Measurements from ENCODE around the gene SLC7A9. TPM values are rescaled to one million over a fixed set of nuclear protein-coding genes. Genes with fewer than 3 reads are reported as not detected.
A peak's percentile ranks its signal among the peaks of the same experiment; 100 is the strongest.

Gene SLC7A9
- polyA plus RNA-seq, 1 donor: 60.9 TPM

- Histone ChIP-seq H3K27ac (ENCODE audit: low read length) (no peak overlapping the region), H3K36me3 (ENCODE audit: control insufficient read depth, insufficient read depth, low read length) (peaks cover 14% of the 10 kb centered on the region), H3K4me3 (ENCODE audit: low read length) (no peak overlapping the region), H3K9me3 (ENCODE audit: control insufficient read depth, low read depth, low read length) (no peaks in the 10 kb centered on the region), H3K27me3 (ENCODE audit: control insufficient read depth, insufficient read depth, low read length) (no peaks in the 10 kb centered on the region), H3K4me1 (ENCODE audit: control insufficient read depth, insufficient read depth, low read length) (no peaks in the 10 kb centered on the region)
- DNase-seq: no peak
- no CpG with 5 or more reads among the region's 7 CpGs for WGBS (ENCODE audit: insufficient coverage, low lambda C conversion rate)
Measured at GRCh38 chr19:32908641-32909190, 39.1 kb upstream of the SLC7A9 start.

- H3K4me1 ChIP-seq (ENCODE audit: control insufficient read depth, insufficient read depth, low read length): peaks cover 5% of the 10 kb centered on the region
- H3K27ac ChIP-seq (ENCODE audit: low read length): peak overlapping the region; percentile 81
- H3K27me3 ChIP-seq (ENCODE audit: control insufficient read depth, insufficient read depth, low read length): no peaks in the 10 kb centered on the region
- no peaks in the 10 kb centered on the region for H3K9me3 ChIP-seq (ENCODE audit: control insufficient read depth, low read depth, low read length)
- DNase-seq: peak; percentile 61 to 81
- peaks cover 23% of the 10 kb centered on the region for H3K36me3 ChIP-seq (ENCODE audit: control insufficient read depth, insufficient read depth, low read length)
- no peak overlapping the region for H3K4me3 ChIP-seq (ENCODE audit: low read length)
- no CpG with 5 or more reads among the region's 7 CpGs for WGBS (ENCODE audit: insufficient coverage, low lambda C conversion rate)
Measured at GRCh38 chr19:32902448-32902847, 32.9 kb upstream of the SLC7A9 start.

GRCh38 chr19:32901504-32902161 lies 32.1 kb upstream of the SLC7A9 start:
- no CpG with 5 or more reads among the region's 5 CpGs for WGBS (ENCODE audit: insufficient coverage, low lambda C conversion rate)
- H3K36me3 ChIP-seq (ENCODE audit: control insufficient read depth, insufficient read depth, low read length): peaks cover 19% of the 10 kb centered on the region
- DNase-seq: peak in 1 of 2 donors; percentile 10
- no peak overlapping the region for H3K27ac ChIP-seq (ENCODE audit: low read length)
- peaks cover 5% of the 10 kb centered on the region for H3K4me1 ChIP-seq (ENCODE audit: control insufficient read depth, insufficient read depth, low read length)
- H3K27me3 ChIP-seq (ENCODE audit: control insufficient read depth, insufficient read depth, low read length): no peaks in the 10 kb centered on the region
- no peaks in the 10 kb centered on the region for H3K9me3 ChIP-seq (ENCODE audit: control insufficient read depth, low read depth, low read length)
- H3K4me3 ChIP-seq (ENCODE audit: low read length): no peak overlapping the region

- Histone ChIP-seq H3K27ac (ENCODE audit: low read length) (no peak overlapping the region), H3K4me1 (ENCODE audit: control insufficient read depth, insufficient read depth, low read length) (no peaks in the 10 kb centered on the region), H3K4me3 (ENCODE audit: low read length) (no peak overlapping the region), H3K36me3 (ENCODE audit: control insufficient read depth, insufficient read depth, low read length) (peaks cover 19% of the 10 kb centered on the region), H3K27me3 (ENCODE audit: control insufficient read depth, insufficient read depth, low read length) (no peaks in the 10 kb centered on the region), H3K9me3 (ENCODE audit: control insufficient read depth, low read depth, low read length) (peaks cover 9% of the 10 kb centered on the region)
- no peak for DNase-seq
- WGBS (ENCODE audit: insufficient coverage, low lambda C conversion rate): no CpG with 5 or more reads among the region's 1 CpG
Measured at GRCh38 chr19:32896516-32897214, 27.1 kb upstream of the SLC7A9 start.

GRCh38 chr19:32895384-32895783 lies 25.8 kb upstream of the SLC7A9 start:
- Histone ChIP-seq H3K9me3 (ENCODE audit: control insufficient read depth, low read depth, low read length) (peaks cover 22% of the 10 kb centered on the region), H3K36me3 (ENCODE audit: control insufficient read depth, insufficient read depth, low read length) (peaks cover 23% of the 10 kb centered on the region), H3K4me3 (ENCODE audit: low read length) (no peak overlapping the region), H3K4me1 (ENCODE audit: control insufficient read depth, insufficient read depth, low read length) (no peaks in the 10 kb centered on the region), H3K27ac (ENCODE audit: low read length) (no peak overlapping the region), H3K27me3 (ENCODE audit: control insufficient read depth, insufficient read depth, low read length) (no peaks in the 10 kb centered on the region)
- DNase-seq: no peak
- 100% methylated on average over 2 of the region's 3 CpGs for WGBS (ENCODE audit: insufficient coverage, low lambda C conversion rate)

GRCh38 chr19:32891609-32892008 lies 22.0 kb upstream of the SLC7A9 start:
- no peak for DNase-seq
- Histone ChIP-seq H3K9me3 (ENCODE audit: control insufficient read depth, low read depth, low read length) (peaks cover 23% of the 10 kb centered on the region), H3K27me3 (ENCODE audit: control insufficient read depth, insufficient read depth, low read length) (no peaks in the 10 kb centered on the region), H3K36me3 (ENCODE audit: control insufficient read depth, insufficient read depth, low read length) (peaks cover 22% of the 10 kb centered on the region), H3K27ac (ENCODE audit: low read length) (no peak overlapping the region), H3K4me1 (ENCODE audit: control insufficient read depth, insufficient read depth, low read length) (no peaks in the 10 kb centered on the region), H3K4me3 (ENCODE audit: low read length) (no peak overlapping the region)
- WGBS (ENCODE audit: insufficient coverage, low lambda C conversion rate): 100% methylated on average over 2 of the region's 2 CpGs

GRCh38 chr19:32890841-32891240 lies 21.3 kb upstream of the SLC7A9 start:
- WGBS (ENCODE audit: insufficient coverage, low lambda C conversion rate): no CpG with 5 or more reads among the region's 10 CpGs
- Histone ChIP-seq H3K27me3 (ENCODE audit: control insufficient read depth, insufficient read depth, low read length) (no peaks in the 10 kb centered on the region), H3K36me3 (ENCODE audit: control insufficient read depth, insufficient read depth, low read length) (peaks cover 22% of the 10 kb centered on the region), H3K4me3 (ENCODE audit: low read length) (no peak overlapping the region), H3K27ac (ENCODE audit: low read length) (no peak overlapping the region), H3K9me3 (ENCODE audit: control insufficient read depth, low read depth, low read length) (peaks cover 23% of the 10 kb centered on the region), H3K4me1 (ENCODE audit: control insufficient read depth, insufficient read depth, low read length) (no peaks in the 10 kb centered on the region)
- no peak for DNase-seq

- Histone ChIP-seq H3K27ac (ENCODE audit: low read length) (no peak overlapping the region), H3K4me1 (ENCODE audit: control insufficient read depth, insufficient read depth, low read length) (no peaks in the 10 kb centered on the region), H3K27me3 (ENCODE audit: control insufficient read depth, insufficient read depth, low read length) (no peaks in the 10 kb centered on the region), H3K9me3 (ENCODE audit: control insufficient read depth, low read depth, low read length) (peaks cover 23% of the 10 kb centered on the region), H3K36me3 (ENCODE audit: control insufficient read depth, insufficient read depth, low read length) (peaks cover 22% of the 10 kb centered on the region), H3K4me3 (ENCODE audit: low read length) (no peak overlapping the region)
- WGBS (ENCODE audit: insufficient coverage, low lambda C conversion rate): 100% methylated on average over 1 of the region's 13 CpGs
- DNase-seq: no peak
Measured at GRCh38 chr19:32890326-32890725, 20.8 kb upstream of the SLC7A9 start.

GRCh38 chr19:32889137-32889934 lies 19.8 kb upstream of the SLC7A9 start:
- H3K4me1 ChIP-seq (ENCODE audit: control insufficient read depth, insufficient read depth, low read length): no peaks in the 10 kb centered on the region
- 100% methylated on average over 1 of the region's 11 CpGs for WGBS (ENCODE audit: insufficient coverage, low lambda C conversion rate)
- no peak for DNase-seq
- no peaks in the 10 kb centered on the region for H3K27me3 ChIP-seq (ENCODE audit: control insufficient read depth, insufficient read depth, low read length)
- H3K9me3 ChIP-seq (ENCODE audit: control insufficient read depth, low read depth, low read length): peaks cover 23% of the 10 kb centered on the region
- H3K4me3 ChIP-seq (ENCODE audit: low read length): no peak overlapping the region
- H3K27ac ChIP-seq (ENCODE audit: low read length): no peak overlapping the region
- peaks cover 22% of the 10 kb centered on the region for H3K36me3 ChIP-seq (ENCODE audit: control insufficient read depth, insufficient read depth, low read length)

GRCh38 chr19:32887572-32888215 lies 18.1 kb upstream of the SLC7A9 start:
- WGBS (ENCODE audit: insufficient coverage, low lambda C conversion rate): 86% methylated on average over 1 of the region's 4 CpGs
- no peak overlapping the region for H3K4me3 ChIP-seq (ENCODE audit: low read length)
- no peaks in the 10 kb centered on the region for H3K27me3 ChIP-seq (ENCODE audit: control insufficient read depth, insufficient read depth, low read length)
- H3K4me1 ChIP-seq (ENCODE audit: control insufficient read depth, insufficient read depth, low read length): no peaks in the 10 kb centered on the region
- no peak overlapping the region for H3K27ac ChIP-seq (ENCODE audit: low read length)
- DNase-seq: no peak
- peaks cover 19% of the 10 kb centered on the region for H3K36me3 ChIP-seq (ENCODE audit: control insufficient read depth, insufficient read depth, low read length)
- peaks cover 22% of the 10 kb centered on the region for H3K9me3 ChIP-seq (ENCODE audit: control insufficient read depth, low read depth, low read length)
